HepG2 (cell line): ENCODE data around the gene CASZ1.

Experiments used
- ATM ChIP-seq: fragments of 450-650 bp; IDR thresholded peaks from 2 replicates; pipeline ENCODE4 v1.7.1; 2017; ENCODE audit warnings: mild to moderate bottlenecking, borderline replicate concordance
- CBFB ChIP-seq: sonication (generic); formaldehyde crosslinking; IDR thresholded peaks from 2 replicates; pipeline ENCODE4 v1.4.0; 2020; ENCODE audit warnings: missing genetic modification reagents
- CTCF ChIP-seq: sonication (generic); formaldehyde crosslinking; IDR thresholded peaks from 2 replicates; pipeline ENCODE4 v1.5.0; 2020; ENCODE audit warnings: mild to moderate bottlenecking, missing genetic modification reagents, moderate library complexity
- FOXA1 ChIP-seq, 2 experiments: fragments of 450-650 bp in 1 of 2; sonication (generic) in 1 of 2; formaldehyde crosslinking in 1 of 2; IDR thresholded peaks; 2 replicates each; pipeline versions ENCODE4 v1.4.0 to v1.6.1; 2016 to 2020; ENCODE audit warnings: missing genetic modification reagents in 1 of 2
- FOXJ3 ChIP-seq: sonication (generic); formaldehyde crosslinking; IDR thresholded peaks from 2 replicates; pipeline ENCODE4 v1.4.0; 2020; ENCODE audit warnings: missing genetic modification reagents, mild to moderate bottlenecking, borderline replicate concordance
- KDM1A ChIP-seq: IDR thresholded peaks from 2 replicates; pipeline ENCODE4 v1.6.1; 2016; ENCODE audit warnings: missing compliant biosample characterization
- NCOA1 ChIP-seq: sonication (generic); formaldehyde crosslinking; IDR thresholded peaks from 2 replicates; pipeline ENCODE4 v1.9.0; 2021; ENCODE audit warnings: missing genetic modification reagents
- NR2C2 ChIP-seq: sonication (generic); formaldehyde crosslinking; IDR thresholded peaks from 2 replicates; pipeline ENCODE4 v1.4.0; 2020; ENCODE audit warnings: missing genetic modification reagents, mild to moderate bottlenecking, moderate library complexity, borderline replicate concordance
- RFXANK ChIP-seq: IDR thresholded peaks from 2 replicates; pipeline ENCODE4 v1.6.1; 2016
- ZNF235 ChIP-seq: sonication (generic); formaldehyde crosslinking; IDR thresholded peaks from 2 replicates; pipeline ENCODE4 v1.8.1; 2023; ENCODE audit warnings: mild to moderate bottlenecking, missing genetic modification reagents, borderline replicate concordance
- ZNF382 ChIP-seq: sonication (generic); formaldehyde crosslinking; IDR thresholded peaks from 2 replicates; pipeline ENCODE4 v1.5.0; 2020; ENCODE audit warnings: missing genetic modification reagents, mild to moderate bottlenecking, borderline replicate concordance
- ZNF580 ChIP-seq: IDR thresholded peaks from 2 replicates; pipeline ENCODE4 v1.6.1; 2016; ENCODE audit warnings: low read depth, borderline replicate concordance
- ZNF644 ChIP-seq: IDR thresholded peaks from 2 replicates; pipeline ENCODE4 v1.6.1; 2016; ENCODE audit warnings: low read depth
- ZNF839 ChIP-seq: sonication (generic); formaldehyde crosslinking; IDR thresholded peaks from 2 replicates; pipeline ENCODE4 v1.4.0; 2020; ENCODE audit warnings: missing genetic modification reagents, mild to moderate bottlenecking, borderline replicate concordance

GRCh38 chr1:10802944-10803715 lies 6.7 kb upstream of the CASZ1 start:
- TF ChIP-seq ZNF580 (CRISPR knock-in tag) (no peak), ATM (no peak), RFXANK (CRISPR knock-in tag) (no peak), ZNF235 (CRISPR knock-in tag) (no peak), CTCF (no peak), FOXJ3 (CRISPR knock-in tag) (no peak), ZNF382 (CRISPR knock-in tag) (no peak), KDM1A (CRISPR knock-in tag) (no peak), CBFB (CRISPR knock-in tag) (no peak), NR2C2 (CRISPR knock-in tag) (no peak), NCOA1 (CRISPR knock-in tag) (no peak), FOXA1 (IDR thresholded peaks at IDR 0.05) (no peak), FOXA1 (CRISPR knock-in tag; IDR thresholded peaks at IDR 0.05) (no peak), ZNF839 (CRISPR knock-in tag) (no peak), ZNF644 (CRISPR knock-in tag) (no peak)
